Activated gamma-delta T cell treated with anti-CD3 and anti-CD28 coated beads, Interleukin-2, amount 50 U/mL, for 16 hours (primary cell): ENCODE measurements around the gene GASK1B.

Experiments
- DNase-seq: peaks from one replicate; pipeline ENCODE4 v3.0.0-alpha.2; 2020; ENCODE audit warnings: low read depth

GASK1B gene

DNA sequence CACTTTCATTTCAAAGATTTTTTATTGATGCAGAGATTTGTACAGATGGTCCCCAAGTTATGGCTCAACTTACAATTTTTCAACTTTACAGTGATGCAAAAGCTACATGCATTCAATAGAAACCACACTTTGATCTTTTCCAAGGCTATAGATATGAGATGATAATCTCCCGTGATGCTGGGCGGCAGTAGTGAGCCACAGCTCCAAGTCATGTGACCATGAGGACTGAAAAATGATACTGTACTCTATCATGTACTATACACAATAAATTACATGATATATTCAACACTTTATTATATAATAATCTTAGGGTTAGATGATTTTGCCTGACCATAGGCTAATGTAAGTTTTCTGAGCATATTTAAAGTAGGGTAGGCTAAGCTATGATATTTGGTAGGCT, 14.0 kb upstream of the GASK1B start:
- no peak for DNase-seq

GRCh38 chr4:158182736-158183135, 9.9 kb upstream of the GASK1B start:
- no peak for DNase-seq

DNA sequence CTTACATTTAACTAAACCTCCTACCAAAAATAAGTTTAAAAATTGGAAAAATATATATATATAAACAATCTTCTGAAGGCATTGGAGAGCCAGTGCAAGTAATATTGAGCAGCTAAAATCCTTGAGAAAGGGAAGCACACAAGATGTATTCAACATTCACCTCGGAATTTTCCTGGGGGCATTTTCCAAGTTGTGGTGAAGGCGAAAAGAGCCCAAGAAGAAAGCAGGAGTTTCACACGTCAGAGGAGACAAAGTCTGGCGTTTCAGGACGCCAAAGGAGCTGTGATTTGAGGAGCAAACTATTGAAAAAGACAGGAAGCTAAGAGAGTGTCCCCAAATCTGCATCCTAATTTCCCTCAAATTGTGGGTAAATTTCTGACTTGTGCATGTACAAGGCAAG, 9.1 kb upstream of the GASK1B start:
- no peak for DNase-seq

DNA sequence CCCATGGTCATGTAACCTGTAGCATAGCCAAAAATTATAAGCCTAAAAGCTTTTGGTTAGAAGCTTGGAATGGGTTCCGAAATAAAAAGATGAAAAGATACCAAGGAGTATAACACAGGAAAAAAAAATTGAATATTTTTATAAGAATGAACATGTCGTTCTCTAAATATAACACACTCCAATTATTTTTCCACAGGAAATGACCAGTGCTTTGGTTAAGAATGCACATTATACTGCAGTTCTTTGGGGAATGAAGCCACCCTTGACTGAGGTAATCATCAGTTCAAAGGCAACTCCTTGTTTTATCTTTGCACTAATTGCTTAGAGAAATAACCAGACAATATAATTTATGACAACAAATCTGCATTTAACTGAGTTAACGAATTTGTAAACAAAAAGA, 6.6 kb upstream of the GASK1B start:
- no peak for DNase-seq

GRCh38 chr4:158176776-158177175, 4.0 kb upstream of the GASK1B start:
- no peak for DNase-seq

- DNase-seq, result no peak
Observed at GRCh38 chr4:158176108-158176507, 3.3 kb upstream of the GASK1B start.

DNA sequence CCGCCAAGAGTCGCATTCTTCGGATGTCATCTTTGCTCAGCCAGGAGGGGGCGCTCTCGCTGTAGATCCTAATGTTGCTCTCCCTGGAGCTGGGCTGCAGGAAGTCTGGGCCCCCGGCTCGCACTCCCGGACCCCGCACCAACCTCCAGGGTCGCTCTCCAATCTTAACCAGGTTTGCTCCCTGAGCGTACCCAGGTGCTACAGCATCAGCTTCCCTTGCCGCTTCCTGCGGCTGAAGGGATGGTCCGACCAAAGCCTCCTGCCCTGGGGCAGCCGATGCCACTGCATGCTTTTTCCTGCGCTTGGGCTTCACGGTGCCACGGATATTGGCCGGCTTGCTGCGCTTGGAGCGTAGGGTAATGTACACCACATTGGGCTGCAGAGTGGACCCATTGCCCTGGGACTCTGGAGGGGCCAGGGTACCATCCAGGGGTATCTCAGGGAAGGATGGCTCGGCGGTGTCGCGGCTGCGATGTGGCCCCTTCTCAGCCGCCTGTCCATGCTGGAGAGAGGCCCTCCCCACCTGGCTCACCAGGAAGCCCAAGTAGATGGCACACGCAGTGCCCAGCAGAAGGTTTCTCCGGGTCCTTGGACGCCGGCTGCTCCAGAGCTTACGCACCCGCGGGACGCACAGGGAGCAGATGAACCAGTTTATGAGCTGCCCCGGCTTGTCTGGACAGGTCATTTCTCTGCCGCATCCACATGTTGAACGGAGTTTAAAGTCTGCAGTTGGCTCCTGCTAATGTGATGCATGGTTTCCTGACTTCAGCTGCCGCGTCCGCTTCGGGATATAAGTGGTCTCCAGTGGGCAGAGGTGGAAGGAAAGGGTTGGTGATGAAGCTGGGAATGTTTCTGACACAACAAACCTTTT, 1.9 kb downstream of the GASK1B start:
- no peak for DNase-seq

GRCh38 chr4:158169931-158170690, 2.7 kb downstream of the GASK1B start:
- no peak for DNase-seq

- no peak for DNase-seq
Observed at GRCh38 chr4:158169506-158169905, 3.3 kb downstream of the GASK1B start.

DNA sequence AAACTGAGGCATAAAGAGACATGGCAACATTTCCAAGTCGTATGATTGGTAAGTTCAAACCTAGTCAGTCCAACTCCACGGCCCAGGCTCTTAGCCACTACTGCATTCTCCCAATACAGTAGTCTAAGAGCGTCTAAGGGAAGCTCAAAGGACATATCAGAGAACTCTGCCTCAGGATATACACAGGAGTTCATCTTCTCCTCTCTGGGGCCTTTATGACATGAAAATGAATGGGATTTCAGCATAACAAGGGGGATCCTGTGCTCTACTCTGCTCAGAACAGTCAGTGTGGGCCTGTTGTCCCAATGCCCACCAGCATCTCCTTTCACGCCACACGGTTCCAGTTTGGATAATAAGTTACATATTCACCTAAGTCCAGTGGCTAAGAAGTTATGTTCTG, 4.2 kb downstream of the GASK1B start:
- DNase-seq, result no peak

DNA sequence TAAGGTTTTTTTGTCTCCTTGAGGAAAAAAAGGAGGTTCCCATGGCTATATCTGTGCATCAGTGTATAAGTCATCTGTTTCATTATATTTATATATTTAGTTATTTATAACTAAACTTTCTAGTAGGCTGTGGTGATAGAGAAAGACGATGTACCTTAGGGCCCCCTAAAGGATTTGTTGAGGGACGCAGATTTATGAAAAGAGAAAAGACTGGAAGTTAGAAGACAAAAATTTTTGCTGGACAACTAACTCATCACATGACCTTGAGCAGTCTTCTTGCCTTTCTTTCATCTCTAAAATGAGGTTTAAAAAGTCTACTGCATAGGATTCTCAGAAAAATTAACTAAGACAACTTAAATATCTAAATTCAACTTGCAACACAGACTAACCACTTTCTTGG, 6.1 kb downstream of the GASK1B start:
- DNase-seq, result no peak

- no peak for DNase-seq
Observed at GRCh38 chr4:158164768-158165213, 8.0 kb downstream of the GASK1B start.

- no peak for DNase-seq
Observed at GRCh38 chr4:158163941-158164767, 8.7 kb downstream of the GASK1B start.

DNA sequence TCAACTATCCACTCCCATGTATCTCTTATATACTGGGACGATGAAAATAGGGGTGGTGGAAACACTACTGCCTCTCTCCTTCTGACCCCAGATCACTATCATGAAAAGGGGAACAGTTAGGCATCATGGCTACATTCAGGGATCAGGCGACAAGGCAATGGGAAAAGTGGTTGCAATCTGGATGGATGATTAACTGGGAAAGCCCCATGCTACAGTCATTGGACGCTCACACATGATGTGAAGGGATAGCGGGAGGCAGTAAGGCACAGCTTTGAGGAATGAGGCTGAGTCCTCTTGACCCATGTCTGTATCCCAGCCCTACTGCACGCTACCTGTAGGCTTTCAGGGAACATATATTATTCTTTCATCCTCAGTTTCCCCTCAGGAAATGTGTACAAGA, 10.2 kb downstream of the GASK1B start:
- DNase-seq, result no peak

- no peak for DNase-seq
Observed at GRCh38 chr4:158161551-158162354, 11.1 kb downstream of the GASK1B start.

DNA sequence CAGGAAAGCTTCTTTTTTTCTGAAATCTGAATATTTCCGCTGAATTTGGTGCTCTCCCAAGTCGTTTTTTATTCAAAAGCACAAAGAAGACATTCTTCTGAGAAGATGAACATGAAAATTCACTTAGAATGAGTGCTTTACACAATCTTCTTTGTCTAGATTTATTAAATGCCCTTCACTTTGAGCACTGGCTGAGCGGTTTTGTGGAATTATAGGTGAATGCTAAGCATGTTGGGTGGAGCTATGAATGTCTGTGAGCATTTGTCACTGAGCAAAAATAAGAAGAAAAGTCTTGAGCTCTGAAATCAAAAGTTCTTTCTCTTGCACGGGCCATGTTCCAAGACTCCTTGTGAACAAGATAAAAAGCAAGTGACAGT, 13.1 kb downstream of the GASK1B start:
- DNase-seq, result no peak

DNA sequence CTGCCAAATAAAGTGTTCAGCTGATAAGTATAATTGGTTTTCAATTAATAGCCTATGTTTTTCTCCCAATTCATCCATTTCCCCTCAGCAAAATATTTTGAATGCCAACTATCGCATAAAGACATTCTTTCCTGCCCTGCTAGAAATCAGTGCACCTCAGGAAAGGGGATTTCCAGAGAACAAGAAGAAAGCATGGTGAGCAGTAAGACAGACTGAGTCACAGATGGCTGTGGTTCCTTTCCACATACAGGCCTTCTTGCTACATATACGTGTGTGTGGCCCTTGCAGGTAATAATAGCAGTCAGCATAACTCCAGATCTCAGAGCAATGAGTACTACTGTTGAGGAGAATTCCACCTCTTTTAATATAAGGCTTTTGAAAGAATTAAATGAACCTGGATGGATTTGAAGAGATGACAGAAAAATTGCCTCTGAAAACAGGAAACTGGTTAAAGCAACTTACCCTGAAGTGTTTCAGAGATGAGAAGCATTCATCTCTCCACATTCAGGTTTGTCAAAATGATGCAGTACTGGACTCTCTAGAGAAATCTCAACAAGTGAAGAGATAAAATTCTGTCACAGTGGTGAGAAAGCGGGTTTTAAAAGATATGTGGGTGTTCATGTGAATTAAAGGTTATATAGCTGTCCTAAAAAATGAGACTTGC, 13.6 kb downstream of the GASK1B start:
- no peak for DNase-seq

GRCh38 chr4:158157412-158157811, 15.4 kb downstream of the GASK1B start:
- no peak for DNase-seq

DNA sequence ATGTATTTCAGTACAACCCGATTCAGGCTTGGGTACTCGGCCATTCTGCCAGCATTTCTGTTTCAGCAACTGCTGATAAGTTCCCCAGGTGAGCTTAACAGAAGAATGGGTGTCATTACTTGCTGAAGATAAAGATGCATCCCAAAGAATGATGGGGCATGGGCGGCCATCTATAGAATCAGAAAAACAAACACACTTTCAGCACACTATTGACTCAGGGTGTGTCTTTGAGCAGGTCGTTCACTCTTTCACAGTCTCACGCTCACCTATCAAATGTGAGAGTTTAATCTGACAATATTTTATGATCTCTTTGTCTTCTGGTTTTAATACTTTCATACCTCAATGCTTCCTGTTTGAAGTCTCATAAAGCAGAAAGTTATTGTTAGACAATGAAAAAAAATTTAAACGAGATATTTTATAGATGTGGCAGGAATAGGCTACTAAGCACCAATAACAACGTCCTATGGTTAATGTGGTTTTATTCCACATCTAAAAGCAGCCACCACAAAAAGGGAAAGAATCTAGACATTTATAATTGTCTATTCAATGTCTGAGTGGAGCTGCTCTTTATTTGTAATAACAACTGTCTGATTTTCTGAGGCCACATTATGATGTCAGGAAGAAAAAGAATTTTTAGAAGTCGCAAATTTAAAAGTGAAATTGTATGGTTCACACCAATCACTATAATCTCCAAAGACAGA, 17.0 kb downstream of the GASK1B start:
- DNase-seq, result no peak

- no peak for DNase-seq
Observed at GRCh38 chr4:158147151-158147550, 25.7 kb downstream of the GASK1B start.
